Measurements from ENCODE around the gene FAS. TPM values are rescaled to one million over a fixed set of nuclear protein-coding genes. Genes with fewer than 3 reads are reported as not detected.
A peak's percentile ranks its signal among the peaks of the same experiment; 100 is the strongest.

The FAS gene
- 10 to 100 TPM; 31.8 to 51.0 (median 50.8) TPM for total RNA-seq
- long read RNA-seq, donor 1, transcript FAS-204 (9 exons, 2,563 nt) = major isoform, 16 of 23 reads
- long read RNA-seq, donor 1, partial matches to known transcripts = 0 of 23 reads
- long read RNA-seq, donor 1, other reads (novel, unspliced or antisense) = 6 of 23 reads
- long read RNA-seq, donor 2, transcript FAS-204 (9 exons, 2,563 nt) = major isoform, 22 of 30 reads
- long read RNA-seq, donor 2, partial matches to known transcripts = 1 of 30 reads
- long read RNA-seq, donor 2, other reads (novel, unspliced or antisense) = 4 of 30 reads

DNA sequence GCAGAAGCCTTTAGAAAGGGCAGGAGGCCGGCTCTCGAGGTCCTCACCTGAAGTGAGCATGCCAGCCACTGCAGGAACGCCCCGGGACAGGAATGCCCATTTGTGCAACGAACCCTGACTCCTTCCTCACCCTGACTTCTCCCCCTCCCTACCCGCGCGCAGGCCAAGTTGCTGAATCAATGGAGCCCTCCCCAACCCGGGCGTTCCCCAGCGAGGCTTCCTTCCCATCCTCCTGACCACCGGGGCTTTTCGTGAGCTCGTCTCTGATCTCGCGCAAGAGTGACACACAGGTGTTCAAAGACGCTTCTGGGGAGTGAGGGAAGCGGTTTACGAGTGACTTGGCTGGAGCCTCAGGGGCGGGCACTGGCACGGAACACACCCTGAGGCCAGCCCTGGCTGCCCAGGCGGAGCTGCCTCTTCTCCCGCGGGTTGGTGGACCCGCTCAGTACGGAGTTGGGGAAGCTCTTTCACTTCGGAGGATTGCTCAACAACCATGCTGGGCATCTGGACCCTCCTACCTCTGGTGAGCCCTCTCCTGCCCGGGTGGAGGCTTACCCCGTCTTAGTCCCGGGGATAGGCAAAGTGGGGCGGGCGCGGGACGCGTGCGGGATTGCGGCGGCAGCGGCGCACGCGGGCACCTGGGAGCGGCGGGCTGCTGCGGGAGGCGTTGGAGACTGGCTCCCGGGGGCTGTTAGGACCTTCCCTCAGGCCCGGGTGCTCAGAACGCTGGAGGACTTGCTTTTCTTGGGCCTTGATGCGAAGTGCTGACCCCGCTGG, at the start of gene FAS:
TSS of gene FAS (plus strand) at position 415 of the 777 bp plus-strand sequence. CDS start at position 494, 79 bp downstream.
- no peak for TF ChIP-seq CTCF (IDR thresholded peaks at IDR 0.05)
- intact Hi-C loops (cut with DNase I, micrococcal nuclease) = no loop called here
- Histone ChIP-seq H3K4me1 (ENCODE audit: low read depth) (peaks cover 28% of the 10 kb centered on the region), H3K9me3 (no peaks in the 10 kb centered on the region), H3K36me3 (ENCODE audit: low read depth) (no peaks in the 10 kb centered on the region), H3K4me3 (peak within 1 kb of the TSS; percentile 92)
- DNase-seq (peak; percentile 85 to 90 (median 88)), ATAC-seq (peak; percentile 87)

DNA sequence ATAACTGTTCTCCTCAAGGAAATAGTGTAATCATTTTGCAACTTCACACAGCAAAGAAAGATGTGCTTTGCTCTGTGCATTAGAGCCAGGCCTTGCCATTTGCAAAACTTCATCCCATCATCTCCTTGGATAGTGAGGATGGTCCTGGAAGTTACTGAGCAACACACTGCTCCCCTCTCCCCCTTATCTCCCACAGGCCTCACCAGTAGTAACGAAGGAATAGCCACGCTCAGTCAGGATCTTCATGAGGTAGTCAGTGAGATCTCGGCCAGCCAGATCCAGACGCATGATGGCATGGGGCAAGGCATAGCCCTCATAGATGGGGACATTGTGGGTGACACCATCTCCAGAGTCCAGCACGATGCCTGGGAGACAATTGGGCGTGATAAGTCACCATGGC, 49.6 kb upstream of the FAS start:
- H3K36me3 ChIP-seq (ENCODE audit: low read depth) = no peaks in the 10 kb centered on the region
- intact Hi-C loops (cut with DNase I, micrococcal nuclease) = no loop called here
- ATAC-seq (no peak), DNase-seq (no peak)
- no peak overlapping the region for H3K4me3 ChIP-seq
- TF ChIP-seq CTCF (IDR thresholded peaks at IDR 0.05) = no peak
- H3K9me3 ChIP-seq = no peaks in the 10 kb centered on the region
- no peaks in the 10 kb centered on the region for H3K4me1 ChIP-seq (ENCODE audit: low read depth)

GRCh38 chr10:88943778-88944177, 46.8 kb upstream of the FAS start:
- no peak for TF ChIP-seq CTCF (IDR thresholded peaks at IDR 0.05)
- Histone ChIP-seq H3K9me3 (no peaks in the 10 kb centered on the region), H3K36me3 (ENCODE audit: low read depth) (no peaks in the 10 kb centered on the region), H3K4me3 (no peak overlapping the region), H3K4me1 (ENCODE audit: low read depth) (no peaks in the 10 kb centered on the region)
- DNase-seq (no peak), ATAC-seq (no peak)
- intact Hi-C loops (cut with DNase I, micrococcal nuclease) = no loop called here

- ATAC-seq (no peak), DNase-seq (no peak)
- TF ChIP-seq CTCF (IDR thresholded peaks at IDR 0.05) = no peak
- Histone ChIP-seq H3K9me3 (no peaks in the 10 kb centered on the region), H3K4me1 (ENCODE audit: low read depth) (no peaks in the 10 kb centered on the region), H3K4me3 (no peak overlapping the region), H3K36me3 (ENCODE audit: low read depth) (no peaks in the 10 kb centered on the region)
- intact Hi-C loops (cut with DNase I, micrococcal nuclease) = loop anchor here in 1 of 2 donors (5.0 kb wide), 1 partner anchor 37 kb away; no protein-coding TSS in a partner anchor
These were observed 45.8 kb upstream of the FAS start for GRCh38 chr10:88944813-88945212.

DNA sequence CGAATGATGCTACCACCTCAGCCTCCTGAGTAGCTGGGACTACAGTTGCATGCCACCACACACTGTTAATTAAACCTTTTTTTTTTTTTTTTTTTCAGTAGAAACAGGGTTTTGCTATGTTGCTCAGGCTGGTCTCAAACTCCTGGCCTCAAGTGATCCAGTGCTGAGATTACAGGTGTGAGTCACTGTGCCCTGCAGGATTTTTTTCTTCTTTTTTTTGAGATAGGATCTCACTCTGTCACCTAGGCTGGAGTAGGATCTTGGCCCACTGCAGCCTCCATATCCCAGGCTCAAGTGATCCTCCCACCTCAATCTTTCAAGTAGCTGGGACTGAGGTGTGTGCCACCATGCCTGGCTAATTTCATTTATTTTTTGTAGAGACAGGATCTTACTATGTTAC, 44.4 kb upstream of the FAS start:
- intact Hi-C loops (cut with DNase I, micrococcal nuclease) = loop anchor here in 1 of 2 donors (5.0 kb wide), 1 partner anchor 36 kb away; no protein-coding TSS in a partner anchor
- H3K4me3 ChIP-seq = no peak overlapping the region
- ATAC-seq (no peak), DNase-seq (no peak)
- H3K9me3 ChIP-seq = no peaks in the 10 kb centered on the region
- no peaks in the 10 kb centered on the region for H3K36me3 ChIP-seq (ENCODE audit: low read depth)
- no peak for TF ChIP-seq CTCF (IDR thresholded peaks at IDR 0.05)
- no peaks in the 10 kb centered on the region for H3K4me1 ChIP-seq (ENCODE audit: low read depth)
